ENCODE data around the gene MCRIP2. TPM values are rescaled to one million over a fixed set of nuclear protein-coding genes. Genes with fewer than 3 reads are reported as not detected.
A peak's percentile ranks its signal among the peaks of the same experiment; 100 is the strongest.

Gene MCRIP2
- total RNA-seq, 1 experiment from 2014 or later: 3.3 TPM

GRCh38 chr16:625977-626765, 15.5 kb upstream of the MCRIP2 start:
- no peaks in the 10 kb centered on the region for H3K9me3 ChIP-seq (replicated peaks)
- H3K4me1 ChIP-seq: peaks cover 15% of the 10 kb centered on the region
- no peak overlapping the region for H3K27ac ChIP-seq
- H3K27me3 ChIP-seq: no peaks in the 10 kb centered on the region
- DNase-seq: no peak
- no peaks in the 10 kb centered on the region; the same call in 1 of the 2 replicates for H3K36me3 ChIP-seq
- no peak overlapping the region for H3K4me3 ChIP-seq

DNA sequence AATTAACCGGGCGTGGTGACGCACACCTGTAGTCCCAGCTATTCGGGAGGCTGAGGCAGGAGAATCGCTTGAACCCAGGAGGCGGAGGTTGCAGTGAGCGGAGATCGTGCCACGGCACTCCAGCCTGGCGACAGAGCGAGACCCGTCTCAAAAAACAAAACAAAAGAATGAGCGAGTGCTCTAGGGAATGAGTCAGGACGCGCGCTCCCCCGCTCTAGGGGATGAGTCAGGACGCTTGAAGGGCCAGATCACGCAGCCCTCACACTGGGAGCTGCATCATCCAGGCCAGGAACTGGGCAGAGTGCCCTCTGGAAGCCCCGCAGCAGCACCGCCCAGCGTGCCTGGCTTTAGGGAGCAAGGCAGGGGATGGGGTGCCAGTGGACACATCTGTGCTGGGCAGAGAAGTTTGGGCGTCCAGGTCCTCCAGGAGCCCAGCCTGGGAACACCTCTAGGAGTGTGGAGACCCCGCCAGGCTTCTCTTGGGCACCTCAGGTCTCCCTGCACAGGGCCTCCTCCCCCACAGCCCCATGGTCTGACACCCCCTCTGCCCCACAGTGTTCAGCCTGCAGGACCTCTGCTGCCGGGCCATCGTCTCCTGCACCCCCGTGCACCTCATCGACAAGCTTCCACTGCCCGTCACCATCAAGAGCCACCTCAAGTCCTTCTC, 14.7 kb upstream of the MCRIP2 start:
- no peaks in the 10 kb centered on the region for H3K9me3 ChIP-seq (replicated peaks)
- H3K27me3 ChIP-seq: no peaks in the 10 kb centered on the region
- H3K36me3 ChIP-seq: no peaks in the 10 kb centered on the region; the same call in 1 of the 2 replicates
- no peak overlapping the region for H3K27ac ChIP-seq
- H3K4me3 ChIP-seq: no peak overlapping the region
- peaks cover 15% of the 10 kb centered on the region for H3K4me1 ChIP-seq
- DNase-seq: no peak

DNA sequence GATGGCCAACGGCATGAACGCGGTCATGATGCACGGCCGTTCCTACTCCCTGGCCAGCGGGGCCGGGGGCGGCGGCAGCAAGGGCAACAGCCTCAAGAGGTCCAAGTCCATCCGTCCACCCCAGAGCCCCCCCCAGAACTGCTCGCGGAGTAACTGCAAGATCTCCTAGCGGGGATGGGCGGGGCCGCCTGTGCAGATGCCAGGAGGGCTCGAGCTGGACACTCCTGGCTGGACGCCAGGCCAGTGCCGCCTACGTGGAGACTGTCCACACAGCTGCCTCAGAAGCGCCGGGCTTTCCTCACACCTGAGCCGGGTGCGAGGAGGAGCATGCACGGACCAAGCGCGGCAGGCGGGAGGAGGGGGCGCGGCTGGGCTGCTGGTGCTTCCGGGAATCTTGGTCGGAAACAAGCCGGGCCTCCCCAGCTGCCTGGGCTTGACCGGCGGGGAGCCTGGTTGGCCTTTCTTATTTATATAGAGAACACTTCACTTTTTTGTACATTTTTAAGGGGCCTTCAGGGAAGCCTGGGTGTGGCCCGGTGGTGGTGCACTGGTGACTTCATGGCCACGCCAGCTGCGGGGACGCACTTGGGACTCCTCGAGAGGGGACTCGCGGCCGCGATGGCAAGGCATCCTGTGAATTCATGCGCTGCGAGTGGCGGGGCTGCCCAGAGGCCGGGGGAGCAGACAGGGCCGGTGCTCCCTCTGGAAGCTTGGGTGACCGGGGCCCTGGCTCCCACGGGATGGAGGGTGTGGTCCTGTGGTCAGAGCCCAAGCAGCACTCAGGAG, 14.0 kb upstream of the MCRIP2 start:
- no peaks in the 10 kb centered on the region for H3K27me3 ChIP-seq
- no peak overlapping the region for H3K4me3 ChIP-seq
- H3K36me3 ChIP-seq: no peaks in the 10 kb centered on the region; the same call in 1 of the 2 replicates
- H3K27ac ChIP-seq: no peak overlapping the region
- no peaks in the 10 kb centered on the region for H3K9me3 ChIP-seq (replicated peaks)
- peak in 1 of 2 experiments; percentile 37 for DNase-seq
- peaks cover 15% of the 10 kb centered on the region for H3K4me1 ChIP-seq

DNA sequence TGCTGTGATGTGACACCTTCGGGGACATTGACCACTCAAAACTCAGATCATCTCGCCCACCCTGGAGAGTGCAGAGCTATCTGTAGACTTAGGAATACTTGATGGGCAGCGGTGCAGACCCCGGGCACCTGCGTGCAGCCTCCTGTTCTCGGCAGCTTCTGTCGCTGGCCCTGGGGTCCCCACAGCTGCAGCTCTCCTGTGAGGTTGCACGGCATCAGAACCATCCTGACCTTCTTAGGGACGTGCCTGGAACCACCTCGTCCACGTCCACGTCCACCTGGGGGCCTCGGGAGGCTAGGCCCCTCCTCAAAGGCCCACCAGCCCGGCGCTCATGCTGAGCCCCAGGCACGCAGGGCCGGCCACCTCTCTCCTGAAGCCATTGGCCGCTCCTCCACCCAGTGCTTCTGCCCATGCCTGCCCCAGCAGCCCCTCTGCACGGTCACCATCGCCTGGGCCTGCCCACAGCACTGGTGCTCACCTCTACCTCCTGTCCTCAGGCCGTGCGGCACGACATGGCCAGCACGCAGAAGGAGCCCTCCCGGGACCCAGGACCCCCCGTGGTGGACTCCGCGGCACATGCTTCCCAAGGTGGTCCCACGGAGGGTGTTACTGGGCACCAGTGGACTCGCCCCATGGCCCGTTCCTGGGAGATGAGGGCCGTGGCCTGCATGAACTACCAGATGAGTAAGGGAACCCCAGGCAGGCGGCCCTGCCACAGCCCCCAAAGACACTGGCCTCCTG, 13.1 kb upstream of the MCRIP2 start:
- Histone ChIP-seq H3K27me3 (no peaks in the 10 kb centered on the region), H3K4me1 (peaks cover 15% of the 10 kb centered on the region), H3K4me3 (no peak overlapping the region), H3K27ac (no peak overlapping the region), H3K36me3 (no peaks in the 10 kb centered on the region; the same call in 1 of the 2 replicates), H3K9me3 (replicated peaks) (no peaks in the 10 kb centered on the region)
- DNase-seq: no peak

DNA sequence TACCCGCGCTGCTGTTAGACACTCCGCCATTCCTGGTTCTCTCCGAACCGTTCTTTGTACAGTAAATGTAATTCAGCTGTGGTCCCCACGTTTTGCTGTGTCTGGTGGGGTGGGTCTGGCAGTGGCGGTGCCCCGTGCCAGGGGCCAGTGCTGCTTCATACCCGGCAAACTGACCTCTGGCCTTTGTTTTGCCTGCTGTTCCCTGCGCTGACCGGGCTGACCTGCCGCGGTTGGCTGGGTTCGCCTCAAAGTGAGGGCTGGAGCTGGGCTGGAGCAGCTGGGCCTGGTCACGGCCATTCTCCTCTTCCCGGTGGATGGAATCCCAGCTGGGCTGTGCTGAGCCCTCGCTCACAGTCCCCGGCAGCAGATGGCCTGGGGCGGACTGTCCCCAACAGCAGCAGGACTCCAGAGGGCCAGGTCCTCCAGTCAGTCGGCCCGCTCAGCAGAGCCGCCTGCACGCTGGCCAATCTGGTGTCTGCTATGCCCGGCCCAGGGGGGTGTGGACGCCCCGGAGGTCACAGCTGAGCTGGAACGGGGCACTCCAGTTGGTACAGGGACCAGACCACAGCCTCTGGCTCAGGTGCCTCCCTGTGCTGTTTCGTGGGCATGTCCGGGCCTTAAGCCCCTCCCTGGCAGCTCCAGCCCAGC, 12.3 kb upstream of the MCRIP2 start:
- no peaks in the 10 kb centered on the region; the same call in 1 of the 2 replicates for H3K36me3 ChIP-seq
- peaks cover 15% of the 10 kb centered on the region for H3K4me1 ChIP-seq
- H3K27me3 ChIP-seq: no peaks in the 10 kb centered on the region
- no peaks in the 10 kb centered on the region for H3K9me3 ChIP-seq (replicated peaks)
- no peak overlapping the region for H3K4me3 ChIP-seq
- no peak overlapping the region for H3K27ac ChIP-seq
- DNase-seq: peak; percentile 50 to 57

DNA sequence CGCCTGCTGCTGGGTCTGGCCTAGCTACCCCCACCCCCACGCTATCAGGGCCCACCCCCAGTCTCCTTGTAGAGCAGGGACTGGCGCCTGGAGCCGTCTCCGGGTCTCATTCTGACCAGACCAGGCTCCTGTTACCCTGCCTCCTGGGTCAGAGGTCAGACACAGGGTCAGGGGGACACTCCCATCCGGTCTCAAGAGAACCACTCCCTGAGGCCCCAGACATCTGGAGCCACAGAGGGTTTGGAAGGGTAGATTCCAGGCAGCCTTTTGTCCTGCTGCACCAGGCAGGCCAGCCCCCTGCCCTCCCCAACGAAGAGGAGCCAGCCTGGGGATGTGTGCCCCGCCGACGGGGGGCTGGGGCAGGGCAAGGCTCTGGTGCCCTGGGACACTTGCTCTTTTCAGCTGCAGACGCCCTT, 11.8 kb upstream of the MCRIP2 start:
- Histone ChIP-seq H3K4me1 (peaks cover 15% of the 10 kb centered on the region), H3K4me3 (no peak overlapping the region), H3K9me3 (replicated peaks) (no peaks in the 10 kb centered on the region), H3K27ac (no peak overlapping the region), H3K27me3 (no peaks in the 10 kb centered on the region), H3K36me3 (no peaks in the 10 kb centered on the region; the same call in 1 of the 2 replicates)
- no peak for DNase-seq

GRCh38 chr16:630249-630814, 11.3 kb upstream of the MCRIP2 start:
- no peak for DNase-seq
- H3K27ac ChIP-seq: no peak overlapping the region
- peaks cover 15% of the 10 kb centered on the region for H3K4me1 ChIP-seq
- H3K27me3 ChIP-seq: no peaks in the 10 kb centered on the region
- H3K9me3 ChIP-seq (replicated peaks): no peaks in the 10 kb centered on the region
- H3K4me3 ChIP-seq: no peak overlapping the region
- H3K36me3 ChIP-seq: no peaks in the 10 kb centered on the region; the same call in 1 of the 2 replicates

DNA sequence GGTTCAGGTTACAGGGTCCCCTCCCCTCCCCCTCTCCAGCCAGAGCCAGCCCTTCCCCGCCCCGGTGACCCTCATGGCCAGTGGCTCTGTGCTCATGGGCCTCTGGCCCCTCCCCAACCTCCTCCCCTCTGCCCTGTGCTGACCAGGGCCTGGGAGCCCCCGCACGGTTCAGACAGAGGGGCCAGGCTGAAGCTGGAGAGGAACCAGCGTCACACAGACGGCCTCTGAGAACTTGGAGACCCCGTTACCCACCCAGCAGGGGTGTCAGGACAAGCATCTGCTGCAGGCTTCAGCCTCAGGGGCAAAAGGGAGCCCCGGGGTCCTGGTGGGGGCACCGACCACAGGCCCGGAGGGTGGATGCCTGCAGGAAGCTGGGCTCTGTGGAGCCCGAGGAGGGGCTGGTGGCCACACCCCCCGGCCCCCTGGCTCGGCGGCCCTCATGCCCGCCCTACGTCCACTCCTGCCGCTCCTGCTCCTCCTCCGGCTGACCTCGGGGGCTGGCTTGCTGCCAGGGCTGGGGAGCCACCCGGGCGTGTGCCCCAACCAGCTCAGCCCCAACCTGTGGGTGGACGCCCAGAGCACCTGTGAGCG, 10.7 kb upstream of the MCRIP2 start, which contains the start of gene WFIKKN1:
Gene WFIKKN1 (plus strand): TSS at position 171 of the 591 bp plus-strand sequence. CDS start 269 bp downstream, at position 440.
- peak in 1 of 2 experiments; percentile 32 for DNase-seq
- Histone ChIP-seq H3K4me1 (peaks cover 15% of the 10 kb centered on the region), H3K27ac (no peak within 1 kb of the TSS)

GRCh38 chr16:631808-632358, 9.7 kb upstream of the MCRIP2 start:
- H3K27ac ChIP-seq: no peak overlapping the region
- no peaks in the 10 kb centered on the region for H3K9me3 ChIP-seq (replicated peaks)
- H3K4me1 ChIP-seq: peaks cover 15% of the 10 kb centered on the region
- H3K27me3 ChIP-seq: no peaks in the 10 kb centered on the region
- DNase-seq: no peak
- no peak overlapping the region for H3K4me3 ChIP-seq
- no peaks in the 10 kb centered on the region; the same call in 1 of the 2 replicates for H3K36me3 ChIP-seq

More for the DNA sequence above, 10.7 kb upstream of the MCRIP2 start, which contains the start of gene WFIKKN1:
- no peaks in the 10 kb centered on the region for H3K9me3 ChIP-seq (replicated peaks)
- no peaks in the 10 kb centered on the region; the same call in 1 of the 2 replicates for H3K36me3 ChIP-seq
- H3K4me3 ChIP-seq: no peak within 1 kb of the TSS
- H3K27me3 ChIP-seq: no peaks in the 10 kb centered on the region

GRCh38 chr16:632486-633335, 8.9 kb upstream of the MCRIP2 start:
- H3K36me3 ChIP-seq: no peaks in the 10 kb centered on the region
- no peak overlapping the region for H3K4me3 ChIP-seq
- no peaks in the 10 kb centered on the region for H3K9me3 ChIP-seq (replicated peaks)
- no peak overlapping the region for H3K27ac ChIP-seq
- no peak for DNase-seq
- peaks cover 15% of the 10 kb centered on the region for H3K4me1 ChIP-seq
- H3K27me3 ChIP-seq: no peaks in the 10 kb centered on the region

- no peaks in the 10 kb centered on the region for H3K27me3 ChIP-seq
- no peak for DNase-seq
- H3K27ac ChIP-seq: no peak overlapping the region
- no peak overlapping the region for H3K4me3 ChIP-seq
- peaks cover 19% of the 10 kb centered on the region for H3K4me1 ChIP-seq
- no peaks in the 10 kb centered on the region for H3K9me3 ChIP-seq (replicated peaks)
- H3K36me3 ChIP-seq: no peaks in the 10 kb centered on the region
Observed at GRCh38 chr16:633336-634050, 8.1 kb upstream of the MCRIP2 start.
